ENCODE results near the gene SOX6. TPM values are rescaled to one million over a fixed set of nuclear protein-coding genes. Genes with fewer than 3 reads are reported as not detected.

The SOX6 gene
- total and polyA plus RNA-seq, 2 donors (not counting 3 experiments of a cell fraction or from before 2014, with no cell fraction given): 0.14 to 3.7 TPM

DNA sequence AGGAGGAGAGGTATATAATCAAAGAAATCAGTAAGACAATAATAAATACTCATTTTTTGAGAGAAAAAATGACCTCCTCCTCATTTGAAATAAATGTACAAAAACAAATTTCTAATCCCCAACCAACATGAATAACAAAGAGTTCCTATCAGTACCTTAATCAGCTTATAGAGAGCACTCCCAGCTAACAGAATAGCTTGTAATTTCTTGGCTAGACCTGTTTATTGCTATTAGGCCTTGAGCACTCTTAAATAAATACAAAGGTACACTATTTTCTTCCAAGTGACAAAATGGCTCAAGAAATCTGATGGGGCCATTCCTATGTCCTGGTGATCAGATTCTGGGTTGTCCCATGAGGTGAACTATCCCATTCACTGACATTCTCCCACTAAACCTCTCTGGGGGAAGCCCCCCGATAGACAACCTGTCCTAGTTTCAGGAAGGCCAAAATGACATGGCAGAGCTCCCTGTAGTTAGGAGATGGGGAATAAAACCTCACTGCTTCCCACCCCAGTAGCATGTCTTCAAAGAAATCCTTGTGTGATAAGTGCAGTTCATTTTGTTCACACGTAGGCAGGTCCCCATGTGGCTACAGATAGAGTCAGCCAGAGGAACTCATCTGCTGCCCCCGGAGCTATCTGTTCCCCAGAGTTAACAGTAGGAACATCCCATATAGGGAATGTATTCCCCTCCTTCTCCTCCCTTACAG is 385.7 kb downstream of the SOX6 start:
- Histone ChIP-seq H3K36me3 (ENCODE audit: control insufficient read depth in 2 of 2, extremely low read depth in 1 of 2, insufficient read depth in 2 of 2, low read length in 2 of 2) (no peaks in the 10 kb centered on the region), H3K4me2 (ENCODE audit: insufficient read depth, low read length) (no peak overlapping the region), H3K27me3 (ENCODE audit: control insufficient read depth in 2 of 2, insufficient read depth in 2 of 2, low read length in 2 of 2) (no peaks in the 10 kb centered on the region), H3K9me3 (replicated peaks; ENCODE audit: control insufficient read depth, insufficient read depth, low read length) (no peaks in the 10 kb centered on the region), H2AFZ (ENCODE audit: low read depth, low read length) (no peak overlapping the region), H3K27ac (ENCODE audit: insufficient read depth, low read depth, low read length) (no peak overlapping the region), H3K4me3 (replicated peaks in 1 of 3; ENCODE audit: insufficient read depth in 1 of 3, low read depth in 1 of 3, low read length in 3 of 3) (no peak overlapping the region), H3K79me2 (ENCODE audit: control insufficient read depth, insufficient read depth, low read length) (no peaks in the 10 kb centered on the region), H3K9me1 (replicated peaks; ENCODE audit: control insufficient read depth, extremely low read depth, insufficient read depth, low read length) (no peaks in the 10 kb centered on the region), H3K9ac (replicated peaks; ENCODE audit: extremely low read depth, insufficient read depth, low read length) (no peak overlapping the region), H4K20me1 (replicated peaks; ENCODE audit: control insufficient read depth, extremely low read depth, insufficient read depth, low read length) (no peaks in the 10 kb centered on the region), H3K4me1 (ENCODE audit: control insufficient read depth, extremely low read depth, insufficient read depth, low read length) (peaks cover 24% of the 10 kb centered on the region)
- FAIRE-seq (no peak), DNase-seq (ENCODE audit: low read depth, low spot score) (no peak)
- intact Hi-C loops (cut with micrococcal nuclease) (no loop called here), dilution Hi-C loops (cut with MboI; ENCODE audit: extremely low pct_ligation_motif_present, low sequenced_read_pairs) (no loop called here)
- ChIA-PET CTCF (no interaction called here), POLR2A (no interaction called here)
- no TSS peak for BruUV-seq (replicated peaks)
- TF ChIP-seq POLR2AphosphoS5 (IDR thresholded peaks at IDR 0.05; ENCODE audit: insufficient read depth, low read depth, low read length) (no peak), GATA2 (IDR thresholded peaks at IDR 0.05; ENCODE audit: insufficient read depth, insufficient read length, low read depth, low read length) (no peak), MAX (IDR thresholded peaks at IDR 0.05; ENCODE audit: insufficient read depth, insufficient read length) (no peak), FOS (IDR thresholded peaks at IDR 0.05; ENCODE audit: borderline replicate concordance, insufficient read depth, low read length) (no peak), EZH2 (IDR thresholded peaks at IDR 0.05; ENCODE audit: borderline replicate concordance, low read depth, low read length, severe bottlenecking) (no peak), JUN (IDR thresholded peaks at IDR 0.05; ENCODE audit: borderline replicate concordance, insufficient read depth, insufficient read length, low read depth) (no peak), MYC (IDR thresholded peaks at IDR 0.05; ENCODE audit: low read depth, low read length) (no peak), POLR2A (IDR thresholded peaks at IDR 0.05; ENCODE audit: low read depth, low read length) (no peak)
- TF ChIP-seq, protein P1, sequence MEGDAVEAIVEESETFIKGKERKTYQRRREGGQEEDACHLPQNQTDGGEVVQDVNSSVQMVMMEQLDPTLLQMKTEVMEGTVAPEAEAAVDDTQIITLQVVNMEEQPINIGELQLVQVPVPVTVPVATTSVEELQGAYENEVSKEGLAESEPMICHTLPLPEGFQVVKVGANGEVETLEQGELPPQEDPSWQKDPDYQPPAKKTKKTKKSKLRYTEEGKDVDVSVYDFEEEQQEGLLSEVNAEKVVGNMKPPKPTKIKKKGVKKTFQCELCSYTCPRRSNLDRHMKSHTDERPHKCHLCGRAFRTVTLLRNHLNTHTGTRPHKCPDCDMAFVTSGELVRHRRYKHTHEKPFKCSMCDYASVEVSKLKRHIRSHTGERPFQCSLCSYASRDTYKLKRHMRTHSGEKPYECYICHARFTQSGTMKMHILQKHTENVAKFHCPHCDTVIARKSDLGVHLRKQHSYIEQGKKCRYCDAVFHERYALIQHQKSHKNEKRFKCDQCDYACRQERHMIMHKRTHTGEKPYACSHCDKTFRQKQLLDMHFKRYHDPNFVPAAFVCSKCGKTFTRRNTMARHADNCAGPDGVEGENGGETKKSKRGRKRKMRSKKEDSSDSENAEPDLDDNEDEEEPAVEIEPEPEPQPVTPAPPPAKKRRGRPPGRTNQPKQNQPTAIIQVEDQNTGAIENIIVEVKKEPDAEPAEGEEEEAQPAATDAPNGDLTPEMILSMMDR (IDR thresholded peaks at IDR 0.05; ENCODE audit: extremely low read depth in 1 of 2, insufficient read depth in 1 of 2, low read depth in 1 of 2, low read length in 2 of 2): no peak
